ENCODE results near the gene PLEKHA8.
"Not testable (repeated sequence)": the region's sequence is repeated elsewhere in the genome, so short reads cannot be mapped to it uniquely, and the experiment has no call there.

Gene PLEKHA8

GRCh38 chr7:30046127-30046770 lies 18.0 kb downstream of the PLEKHA8 start:
- TF ChIP-seq CTCF (conservative IDR thresholded peaks at IDR 0.05), result no peak
- H3K27ac ChIP-seq, result no peak overlapping the region

GRCh38 chr7:30047124-30047523 lies 18.9 kb downstream of the PLEKHA8 start:
- no peak for TF ChIP-seq CTCF (conservative IDR thresholded peaks at IDR 0.05)
- H3K27ac ChIP-seq, result no peak overlapping the region

- TF ChIP-seq CTCF (conservative IDR thresholded peaks at IDR 0.05), result no peak
Measured at GRCh38 chr7:30048582-30048981, 20.4 kb downstream of the PLEKHA8 start.

GRCh38 chr7:30049173-30049572 lies 21.0 kb downstream of the PLEKHA8 start:
- no peak for TF ChIP-seq CTCF (conservative IDR thresholded peaks at IDR 0.05)
- H3K27ac ChIP-seq, result no peak overlapping the region

More at GRCh38 chr7:30048582-30048981, 20.4 kb downstream of the PLEKHA8 start:
- no peak overlapping the region for H3K27ac ChIP-seq

GRCh38 chr7:30053068-30053467 lies 24.9 kb downstream of the PLEKHA8 start:
- no peak for TF ChIP-seq CTCF (conservative IDR thresholded peaks at IDR 0.05)
- no peak overlapping the region for H3K27ac ChIP-seq

- H3K27ac ChIP-seq, result no peak overlapping the region
- no peak for TF ChIP-seq CTCF (conservative IDR thresholded peaks at IDR 0.05)
Measured at GRCh38 chr7:30057741-30058140, 29.5 kb downstream of the PLEKHA8 start.

GRCh38 chr7:30061786-30062185 lies 33.6 kb downstream of the PLEKHA8 start:
- TF ChIP-seq CTCF (conservative IDR thresholded peaks at IDR 0.05), result peak; percentile 84
- not testable (repeated sequence) for H3K27ac ChIP-seq

Data from VCaP (cell line).